HL-60/S4 treated with retinoic acid at 250 ng/mL for 4 days and 3 days (cell line): ENCODE data around the gene GPR141.
"Not testable (repeated sequence)": the region's sequence is repeated elsewhere in the genome, so short reads cannot be mapped to it uniquely, and the experiment has no call there.

Experiments used
- in situ Hi-C: fragments of 300-500 bp; cut with MboI; formaldehyde crosslinking; loops from 2 replicates; pipeline ENCODE4 v1.7.0; 2022; ENCODE audit warnings: low sequenced_read_pairs

The GPR141 gene

GRCh38 chr7:37684927-37685326, 1.4 kb downstream of the GPR141 start:
- in situ Hi-C loops = no loop called here

GRCh38 chr7:37686556-37687345, 3.2 kb downstream of the GPR141 start:
- in situ Hi-C loops = no loop called here

- in situ Hi-C loops = no loop called here
Observed at GRCh38 chr7:37690206-37690605, 6.6 kb downstream of the GPR141 start.

- in situ Hi-C loops = no loop called here
Observed at GRCh38 chr7:37694208-37695094, 10.9 kb downstream of the GPR141 start.

GRCh38 chr7:37698276-37698675, 14.7 kb downstream of the GPR141 start:
- in situ Hi-C loops = no loop called here

GRCh38 chr7:37698782-37699181, 15.2 kb downstream of the GPR141 start:
- in situ Hi-C loops = no loop called here

GRCh38 chr7:37701769-37702168, 18.2 kb downstream of the GPR141 start:
- in situ Hi-C loops = no loop called here

GRCh38 chr7:37703361-37703760, 19.8 kb downstream of the GPR141 start:
- in situ Hi-C loops = no loop called here

GRCh38 chr7:37704328-37704833, 20.8 kb downstream of the GPR141 start:
- in situ Hi-C loops = not testable (repeated sequence)

GRCh38 chr7:37705976-37706375, 22.4 kb downstream of the GPR141 start:
- in situ Hi-C loops = no loop called here

GRCh38 chr7:37706804-37707203, 23.2 kb downstream of the GPR141 start:
- in situ Hi-C loops = no loop called here

- in situ Hi-C loops = no loop called here
Observed at GRCh38 chr7:37707754-37708485, 24.4 kb downstream of the GPR141 start.

GRCh38 chr7:37709631-37710509, 26.3 kb downstream of the GPR141 start:
- in situ Hi-C loops = no loop called here

GRCh38 chr7:37713613-37714012, 30.0 kb downstream of the GPR141 start:
- in situ Hi-C loops = no loop called here

- in situ Hi-C loops = no loop called here
Observed at GRCh38 chr7:37714606-37715005, 31.0 kb downstream of the GPR141 start.

GRCh38 chr7:37718585-37718984, 35.0 kb downstream of the GPR141 start:
- in situ Hi-C loops = no loop called here

GRCh38 chr7:37719077-37719476, 35.5 kb downstream of the GPR141 start:
- in situ Hi-C loops = no loop called here

- in situ Hi-C loops = no loop called here
Observed at GRCh38 chr7:37724732-37725131, 41.2 kb downstream of the GPR141 start.

GRCh38 chr7:37726016-37726415, 42.5 kb downstream of the GPR141 start:
- in situ Hi-C loops = no loop called here

GRCh38 chr7:37728747-37729146, 45.2 kb downstream of the GPR141 start:
- in situ Hi-C loops = no loop called here
